Sigmoid colon (tissue), 7 donors: Measurements from ENCODE around the gene SPRYD3. TPM values are rescaled to one million over a fixed set of nuclear protein-coding genes. Genes with fewer than 3 reads are reported as not detected.
"Not testable (repeated sequence)": the region's sequence is repeated elsewhere in the genome, so short reads cannot be mapped to it uniquely, and the experiment has no call there.

Source experiments
- DNase-seq: peaks from one replicate; pipeline ENCODE4 v3.0.0-alpha.2; 2019
- H3K27ac ChIP-seq, 4 donors: fragments of 200-600 bp; sonication (generic); one replicate each; pipeline ENCODE4 v1.5.1; 2016 to 2019; ENCODE audit warnings: mild to moderate bottlenecking in 1 of 4
- H3K27me3 ChIP-seq, 3 donors: fragments of 200-600 bp; sonication (generic); one replicate each; pipeline ENCODE4 v1.5.1; 2019; ENCODE audit warnings: mild to moderate bottlenecking in 1 of 3
- H3K36me3 ChIP-seq, 4 donors: fragments of 200-600 bp; sonication (generic); one replicate each; pipeline ENCODE4 v1.5.1; 2016 to 2019
- H3K4me1 ChIP-seq, 4 donors: fragments of 200-600 bp; sonication (generic); one replicate each; pipeline ENCODE4 v1.5.1; 2017 to 2019
- H3K4me3 ChIP-seq, 4 donors: fragments of 200-600 bp; sonication (generic); one replicate each; pipeline ENCODE4 v1.5.1; 2017 to 2019; ENCODE audit warnings: mild to moderate bottlenecking in 2 of 4, moderate library complexity in 1 of 4
- H3K9me3 ChIP-seq, 4 donors: fragments of 200-600 bp in 3 of 4; sonication (generic) in 3 of 4; one replicate each; pipeline versions ENCODE4 v1.5.1 to v1.6.1; 2013 to 2019
- CTCF ChIP-seq, 4 experiments: fragments of 450-650 bp in 3 of 4; fragments of 200-600 bp in 1 of 4; IDR thresholded peaks; one replicate each; pipeline ENCODE4 v1.5.1; 2016 to 2019; ENCODE audit warnings: antibody characterized with exemption in 4 of 4, mild to moderate bottlenecking in 3 of 4, moderate library complexity in 2 of 4
- EP300 ChIP-seq, 4 donors: sonication (generic); formaldehyde crosslinking; IDR thresholded peaks; one replicate each; pipeline ENCODE4 v1.6.1; 2017; ENCODE audit warnings: antibody characterized with exemption in 4 of 4
- POLR2A ChIP-seq, 2 donors: fragments of 450-650 bp; IDR thresholded peaks; one replicate each; pipeline ENCODE4 v1.6.1; 2016; ENCODE audit warnings: antibody characterized with exemption in 2 of 2, mild to moderate bottlenecking in 2 of 2, moderate library complexity in 2 of 2
- POLR2AphosphoS5 ChIP-seq, 4 donors: sonication (generic); formaldehyde crosslinking; IDR thresholded peaks; one replicate each; pipeline ENCODE4 v1.6.1; 2017; ENCODE audit warnings: antibody characterized with exemption in 4 of 4
- WGBS, 2 donors: extraction: QIAGEN DNeasy Blood & Tissue Kit; methylation state at CpG; one replicate each; pipeline ENCODE4 v1.1.7; 2013; 5-methylcytosine and 5-hydroxymethylcytosine counted together
- intact Hi-C: fragments of 100-400 bp; cut with DNase I; formaldehyde crosslinking; loops from one replicate; pipeline ENCODE4 v1.15.1; 2023
- polyA plus RNA-seq, 3 donors: library from polyadenylated mRNA; stranded (reverse); fragments of 200-250 nt; gene quantifications; one replicate each; pipeline ENCODE4 v1.2.3, GENCODE V29; 2013
- total RNA-seq, 4 donors: library from RNA; depleted of rRNA; stranded (reverse); fragments of >200 nt; gene quantifications; one replicate each; pipeline ENCODE4 v1.1.0, GENCODE V29; 2016
- donor health status: healthy with polysubstance abuse.
- donor health status: Bipolar disorder and iron deficiency.
- donor health status: healthy.

SPRYD3 gene
- total and polyA plus RNA-seq, 7 donors, result 20.1 to 41.4 (median 32.9) TPM

- intact Hi-C loops, result no loop called here
Measured at GRCh38 chr12:53034459-53034858, 44.7 kb downstream of the SPRYD3 start.

GRCh38 chr12:53033832-53034231, 45.4 kb downstream of the SPRYD3 start:
- H3K27me3 ChIP-seq, intact Hi-C loops, DNase-seq, H3K4me3 ChIP-seq, H3K27ac ChIP-seq, H3K9me3 ChIP-seq, H3K4me1 ChIP-seq: not testable (repeated sequence)
- 81 to 84% methylated on average over 10 of the region's 10 CpGs for WGBS, 2 donors
- peaks cover 38 to 94% (median 75%) of the 10 kb centered on the region in 4 donors for H3K36me3 ChIP-seq

More at GRCh38 chr12:53034459-53034858, 44.7 kb downstream of the SPRYD3 start:
- no peak for TF ChIP-seq CTCF (IDR thresholded peaks at IDR 0.05)
- no peak for TF ChIP-seq EP300 (IDR thresholded peaks at IDR 0.05)
- TF ChIP-seq POLR2AphosphoS5 (IDR thresholded peaks at IDR 0.05), result no peak
- no peak for TF ChIP-seq POLR2A (IDR thresholded peaks at IDR 0.05)
- Histone ChIP-seq H3K27me3 (no peaks in the 10 kb centered on the region), H3K4me1 (peaks cover 0 to 14% (median 10%) of the 10 kb centered on the region in 4 donors), H3K9me3 (no peaks in the 10 kb centered on the region), H3K27ac (no peak overlapping the region), H3K36me3 (peaks cover 38 to 94% (median 75%) of the 10 kb centered on the region in 4 donors), H3K4me3 (no peak overlapping the region)
- no peak for DNase-seq
- WGBS, 2 donors, result 80 to 81% methylated on average over 8 of the region's 8 CpGs

GRCh38 chr12:53031616-53032015, 47.6 kb downstream of the SPRYD3 start:
- WGBS, 2 donors, result 30 to 80% methylated on average over 3 of the region's 3 CpGs
- no peak for DNase-seq
- TF ChIP-seq CTCF (IDR thresholded peaks at IDR 0.05) (no peak), POLR2A (IDR thresholded peaks at IDR 0.05) (no peak), EP300 (IDR thresholded peaks at IDR 0.05) (no peak), POLR2AphosphoS5 (IDR thresholded peaks at IDR 0.05) (no peak)
- Histone ChIP-seq H3K4me1 (no peaks in the 10 kb centered on the region), H3K36me3 (peaks cover 38 to 94% (median 72%) of the 10 kb centered on the region in 4 donors), H3K4me3 (no peak overlapping the region), H3K27me3 (no peaks in the 10 kb centered on the region), H3K27ac (no peak overlapping the region), H3K9me3 (no peaks in the 10 kb centered on the region)
- intact Hi-C loops, result no loop called here

- H3K4me1 ChIP-seq, DNase-seq, H3K4me3 ChIP-seq, H3K27me3 ChIP-seq, intact Hi-C loops, H3K27ac ChIP-seq, H3K9me3 ChIP-seq: not testable (repeated sequence)
- peaks cover 37 to 94% (median 67%) of the 10 kb centered on the region in 4 donors for H3K36me3 ChIP-seq
- WGBS, 2 donors, result 89 to 90% methylated on average over 13 of the region's 13 CpGs
Measured at GRCh38 chr12:53027014-53027413, 52.2 kb downstream of the SPRYD3 start.

GRCh38 chr12:53025250-53025649, 53.9 kb downstream of the SPRYD3 start:
- Histone ChIP-seq H3K9me3 (no peaks in the 10 kb centered on the region), H3K36me3 (peaks cover 40 to 95% (median 65%) of the 10 kb centered on the region in 4 donors), H3K27ac (no peak overlapping the region), H3K4me1 (no peaks in the 10 kb centered on the region), H3K27me3 (no peaks in the 10 kb centered on the region), H3K4me3 (no peak overlapping the region)
- no peak for DNase-seq
- no peak for TF ChIP-seq POLR2A (IDR thresholded peaks at IDR 0.05)
- TF ChIP-seq EP300 (IDR thresholded peaks at IDR 0.05), result no peak
- no peak for TF ChIP-seq POLR2AphosphoS5 (IDR thresholded peaks at IDR 0.05)
- TF ChIP-seq CTCF (IDR thresholded peaks at IDR 0.05), result no peak
- intact Hi-C loops, result no loop called here
- 82 to 90% methylated on average over 3 of the region's 3 CpGs for WGBS, 2 donors

- H3K4me3 ChIP-seq, result no peak overlapping the region
- peaks cover 0 to 27% (median 14%) of the 10 kb centered on the region in 4 donors for H3K4me1 ChIP-seq
- no peaks in the 10 kb centered on the region for H3K27me3 ChIP-seq
- no peaks in the 10 kb centered on the region for H3K9me3 ChIP-seq
- 82 to 86% methylated on average over 2 of the region's 2 CpGs for WGBS, 2 donors
- TF ChIP-seq POLR2AphosphoS5 (IDR thresholded peaks at IDR 0.05), result no peak
- no peak for TF ChIP-seq POLR2A (IDR thresholded peaks at IDR 0.05)
- TF ChIP-seq EP300 (IDR thresholded peaks at IDR 0.05), result no peak
- TF ChIP-seq CTCF (IDR thresholded peaks at IDR 0.05), result no peak
- peaks cover 11 to 38% (median 25%) of the 10 kb centered on the region in 4 donors for H3K36me3 ChIP-seq
- intact Hi-C loops, result no loop called here
- no peak for DNase-seq
- H3K27ac ChIP-seq, result no peak overlapping the region
Measured at GRCh38 chr12:53014709-53015108, 64.5 kb downstream of the SPRYD3 start.
